Measurements from ENCODE around the gene HERC2. TPM values are rescaled to one million over a fixed set of nuclear protein-coding genes. Genes with fewer than 3 reads are reported as not detected.

HERC2 gene
- total and polyA plus RNA-seq, 4 donors, result 17.9 to 76.0 (median 39.8) TPM

DNA sequence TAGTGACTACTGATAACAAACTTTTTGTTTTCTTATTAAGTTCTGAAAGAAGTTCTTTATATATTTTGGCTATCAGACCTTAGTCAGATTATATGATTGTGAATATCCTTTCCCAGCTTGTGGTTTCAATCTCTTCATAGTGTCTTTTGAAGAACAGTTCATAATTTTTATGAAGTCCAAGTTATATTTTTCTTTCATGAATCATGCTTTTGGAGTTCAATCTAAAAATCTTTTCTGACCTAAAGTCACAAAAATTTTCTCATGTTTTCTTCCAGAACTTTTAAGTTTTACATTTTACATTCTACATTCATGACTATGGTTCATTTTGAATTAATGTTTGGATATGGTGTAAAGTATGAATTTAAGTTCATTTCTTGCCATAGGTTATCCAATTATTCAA is 188.7 kb downstream of the HERC2 start:
- peaks cover 4 to 43% (median 22%) of the 10 kb centered on the region in 4 donors for H3K36me3 ChIP-seq (ENCODE audit: control insufficient read depth in 4 of 4, insufficient read depth in 4 of 4, low read length in 4 of 4)

DNA sequence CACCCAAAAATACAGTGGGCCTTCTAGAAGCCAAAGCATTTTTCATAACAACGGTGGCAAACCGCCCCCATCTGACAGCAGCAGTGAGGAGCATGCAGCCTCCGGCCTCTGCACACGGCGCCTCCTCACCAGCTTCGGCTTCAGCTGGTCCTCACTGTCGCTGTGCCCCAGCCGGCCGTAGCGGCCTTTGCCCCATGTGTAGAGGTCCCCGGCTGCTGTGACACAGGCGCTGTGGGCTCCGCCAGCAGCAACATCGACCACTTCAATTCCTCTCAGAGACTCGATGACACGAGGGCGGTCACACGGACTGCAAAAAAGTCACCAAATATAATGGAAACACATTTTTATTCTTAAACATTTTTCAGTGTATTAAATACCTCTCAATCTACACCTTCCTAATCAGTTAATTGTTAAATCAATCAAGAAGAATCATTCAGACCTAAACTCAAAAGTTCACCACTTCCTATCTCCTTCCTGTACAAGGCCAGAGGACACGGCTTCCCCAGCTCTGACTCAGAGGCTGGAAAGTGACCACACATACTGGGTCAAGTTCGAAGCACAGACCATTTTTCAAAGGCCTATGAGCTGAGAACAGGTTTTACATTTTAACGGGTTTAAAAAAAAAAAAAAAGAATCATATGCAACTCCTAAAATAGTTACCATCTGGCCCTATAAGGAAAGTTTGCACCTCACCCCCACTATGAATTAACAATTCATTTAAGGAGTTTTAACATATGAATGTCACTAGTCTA is 189.3 kb downstream of the HERC2 start:
- ATAC-seq (ENCODE audit: insufficient read depth, low FRiP score) (no peak), DNase-seq (no peak)
- Histone ChIP-seq H3K36me3 (ENCODE audit: control insufficient read depth in 4 of 4, insufficient read depth in 4 of 4, low read length in 4 of 4) (peaks cover 4 to 43% (median 23%) of the 10 kb centered on the region in 4 donors), H3K9me3 (ENCODE audit: control insufficient read depth in 4 of 4, insufficient read depth in 3 of 4, low read length in 3 of 4) (no peaks in the 10 kb centered on the region), H3K27me3 (ENCODE audit: control insufficient read depth in 3 of 3, insufficient read depth in 3 of 3, low read length in 2 of 3) (no peaks in the 10 kb centered on the region), H3K9ac (ENCODE audit: insufficient read depth in 1 of 2, low read length in 2 of 2) (no peak overlapping the region), H3K27ac (ENCODE audit: low read depth in 1 of 2, low read length in 1 of 2) (no peak overlapping the region), H3K4me1 (ENCODE audit: control insufficient read depth in 5 of 5, insufficient read depth in 5 of 5, low read length in 5 of 5) (no peaks in the 10 kb centered on the region), H3K4me3 (no peak overlapping the region)
- TF ChIP-seq, protein P1, sequence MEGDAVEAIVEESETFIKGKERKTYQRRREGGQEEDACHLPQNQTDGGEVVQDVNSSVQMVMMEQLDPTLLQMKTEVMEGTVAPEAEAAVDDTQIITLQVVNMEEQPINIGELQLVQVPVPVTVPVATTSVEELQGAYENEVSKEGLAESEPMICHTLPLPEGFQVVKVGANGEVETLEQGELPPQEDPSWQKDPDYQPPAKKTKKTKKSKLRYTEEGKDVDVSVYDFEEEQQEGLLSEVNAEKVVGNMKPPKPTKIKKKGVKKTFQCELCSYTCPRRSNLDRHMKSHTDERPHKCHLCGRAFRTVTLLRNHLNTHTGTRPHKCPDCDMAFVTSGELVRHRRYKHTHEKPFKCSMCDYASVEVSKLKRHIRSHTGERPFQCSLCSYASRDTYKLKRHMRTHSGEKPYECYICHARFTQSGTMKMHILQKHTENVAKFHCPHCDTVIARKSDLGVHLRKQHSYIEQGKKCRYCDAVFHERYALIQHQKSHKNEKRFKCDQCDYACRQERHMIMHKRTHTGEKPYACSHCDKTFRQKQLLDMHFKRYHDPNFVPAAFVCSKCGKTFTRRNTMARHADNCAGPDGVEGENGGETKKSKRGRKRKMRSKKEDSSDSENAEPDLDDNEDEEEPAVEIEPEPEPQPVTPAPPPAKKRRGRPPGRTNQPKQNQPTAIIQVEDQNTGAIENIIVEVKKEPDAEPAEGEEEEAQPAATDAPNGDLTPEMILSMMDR (IDR thresholded peaks at IDR 0.05; ENCODE audit: control extremely low read depth, extremely low read depth), result no peak
- 85 to 89% methylated on average over 21 of the region's 21 CpGs for WGBS, 2 donors

More for the DNA sequence above, 188.7 kb downstream of the HERC2 start:
- H3K9me3 ChIP-seq (ENCODE audit: control insufficient read depth in 4 of 4, insufficient read depth in 3 of 4, low read length in 3 of 4), result no peaks in the 10 kb centered on the region
- H3K4me3 ChIP-seq, result no peak overlapping the region
- TF ChIP-seq, protein P1 (IDR thresholded peaks at IDR 0.05; ENCODE audit: control extremely low read depth, extremely low read depth), result no peak
- no peak overlapping the region for H3K27ac ChIP-seq (ENCODE audit: low read depth in 1 of 2, low read length in 1 of 2)
- H3K27me3 ChIP-seq (ENCODE audit: control insufficient read depth in 3 of 3, insufficient read depth in 3 of 3, low read length in 2 of 3), result no peaks in the 10 kb centered on the region
- ATAC-seq (ENCODE audit: insufficient read depth, low FRiP score) (no peak), DNase-seq (no peak)
- H3K4me1 ChIP-seq (ENCODE audit: control insufficient read depth in 5 of 5, insufficient read depth in 5 of 5, low read length in 5 of 5), result no peaks in the 10 kb centered on the region
- H3K9ac ChIP-seq (ENCODE audit: insufficient read depth in 1 of 2, low read length in 2 of 2), result no peak overlapping the region

DNA sequence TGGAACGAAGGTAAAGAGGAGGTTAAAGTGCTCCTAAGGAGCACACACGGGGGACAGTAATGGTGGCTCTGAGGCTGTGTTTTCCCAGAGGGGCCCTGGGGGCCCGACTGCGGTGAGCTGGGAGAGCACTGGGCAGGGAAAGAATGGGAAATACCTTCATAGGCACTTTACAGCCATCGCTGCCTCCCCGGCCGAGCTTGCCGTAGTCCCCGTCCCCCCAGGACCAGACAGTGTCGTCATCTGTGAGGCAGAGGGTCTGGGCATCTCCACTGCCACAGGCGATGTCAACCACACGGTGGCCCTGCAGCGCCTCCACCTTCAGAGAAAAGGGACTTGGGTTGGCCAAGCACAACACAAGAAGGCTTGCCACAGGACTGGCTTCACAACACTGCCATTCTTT is 190.0 kb downstream of the HERC2 start:
- ATAC-seq (ENCODE audit: insufficient read depth, low FRiP score) (no peak), DNase-seq (no peak)
- TF ChIP-seq, protein P1 (IDR thresholded peaks at IDR 0.05; ENCODE audit: control extremely low read depth, extremely low read depth), result no peak

More for the DNA sequence above, 190.0 kb downstream of the HERC2 start:
- 88 to 90% methylated on average over 13 of the region's 13 CpGs for WGBS, 2 donors
- no peaks in the 10 kb centered on the region for H3K9me3 ChIP-seq (ENCODE audit: control insufficient read depth in 4 of 4, insufficient read depth in 3 of 4, low read length in 3 of 4)
- H3K27ac ChIP-seq (ENCODE audit: low read depth in 1 of 2, low read length in 1 of 2), result no peak overlapping the region
- no peak overlapping the region for H3K9ac ChIP-seq (ENCODE audit: insufficient read depth in 1 of 2, low read length in 2 of 2)
- H3K4me3 ChIP-seq, result no peak overlapping the region
- H3K36me3 ChIP-seq (ENCODE audit: control insufficient read depth in 4 of 4, insufficient read depth in 4 of 4, low read length in 4 of 4), result peaks cover 4 to 46% (median 27%) of the 10 kb centered on the region in 4 donors
- H3K4me1 ChIP-seq (ENCODE audit: control insufficient read depth in 5 of 5, insufficient read depth in 5 of 5, low read length in 5 of 5), result no peaks in the 10 kb centered on the region
- no peaks in the 10 kb centered on the region for H3K27me3 ChIP-seq (ENCODE audit: control insufficient read depth in 3 of 3, insufficient read depth in 3 of 3, low read length in 2 of 3)
